ENCODE results near the gene RPA3. TPM values are rescaled to one million over a fixed set of nuclear protein-coding genes. Genes with fewer than 3 reads are reported as not detected.

The RPA3 gene
- total RNA-seq, 4 donors from 2014 or later, result 14.9 to 35.2 (median 18.4) TPM

DNA sequence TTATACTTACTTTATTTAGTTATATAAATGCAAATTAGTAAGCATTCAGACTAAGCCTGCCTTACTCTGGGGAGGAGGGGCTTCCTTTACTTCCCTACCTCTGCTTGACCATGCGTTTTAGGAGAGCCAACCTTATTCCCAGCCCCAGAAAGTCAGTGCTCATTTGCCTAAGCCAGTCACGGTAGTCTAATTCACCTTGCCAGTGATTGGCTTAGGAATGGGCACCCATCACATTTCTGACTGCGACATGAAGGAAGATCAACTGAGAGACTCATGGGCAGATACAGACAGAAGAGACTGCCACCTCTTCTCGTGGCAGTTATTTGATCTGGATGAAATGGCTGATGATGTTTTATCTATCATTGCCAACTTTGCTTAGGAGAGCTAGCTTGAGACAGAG, 29.5 kb downstream of the RPA3 start:
- H3K4me1 ChIP-seq, result peaks cover 15% of the 10 kb centered on the region
- no peaks in the 10 kb centered on the region for H3K9me3 ChIP-seq
- WGBS, result 92% methylated on average over 4 of the region's 4 CpGs
- H3K27me3 ChIP-seq, result no peaks in the 10 kb centered on the region
- H3K27ac ChIP-seq, result peak overlapping the region; percentile 38
- peak overlapping the region; percentile 3 for H3K4me3 ChIP-seq
- TF ChIP-seq CTCF (IDR thresholded peaks at IDR 0.05), result no peak
- no peak for TF ChIP-seq POLR2AphosphoS5 (IDR thresholded peaks at IDR 0.05)
- no peak for TF ChIP-seq EP300 (IDR thresholded peaks at IDR 0.05)
- TF ChIP-seq POLR2A (IDR thresholded peaks at IDR 0.05), result no peak
- no peaks in the 10 kb centered on the region for H3K36me3 ChIP-seq
- no peak for DNase-seq (ENCODE audit: low spot score in 2 of 2)

- 44% methylated on average over 6 of the region's 6 CpGs for WGBS
- Histone ChIP-seq H3K27ac (peak overlapping the region; percentile 38), H3K4me1 (peaks cover 15% of the 10 kb centered on the region), H3K27me3 (no peaks in the 10 kb centered on the region), H3K9me3 (no peaks in the 10 kb centered on the region), H3K36me3 (no peaks in the 10 kb centered on the region), H3K4me3 (peak overlapping the region; percentile 3)
- TF ChIP-seq EP300 (IDR thresholded peaks at IDR 0.05) (no peak), CTCF (IDR thresholded peaks at IDR 0.05) (no peak), POLR2AphosphoS5 (IDR thresholded peaks at IDR 0.05) (no peak), POLR2A (IDR thresholded peaks at IDR 0.05) (no peak)
- DNase-seq (ENCODE audit: low spot score in 2 of 2), result no peak
Observed at GRCh38 chr7:7688310-7688709, 30.1 kb downstream of the RPA3 start.

DNA sequence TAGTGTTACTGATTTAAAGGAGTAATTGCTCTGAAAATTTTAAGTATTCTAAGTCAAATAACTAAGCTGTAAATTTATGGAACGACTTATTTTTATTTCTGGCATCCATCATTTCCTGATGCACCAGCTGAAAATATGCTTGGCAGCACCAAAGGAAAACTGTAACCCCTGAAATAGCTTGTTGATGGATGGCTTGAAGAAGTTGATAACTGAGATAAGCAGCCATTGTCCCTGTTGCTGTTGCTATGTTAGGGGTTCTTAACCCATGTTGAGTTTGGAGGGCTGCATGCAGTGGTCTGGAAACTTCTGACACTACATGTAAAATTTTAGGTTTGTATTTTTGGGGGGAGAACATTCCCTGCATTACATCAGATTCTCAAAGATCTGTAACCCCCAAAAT, 30.6 kb downstream of the RPA3 start:
- TF ChIP-seq EP300 (IDR thresholded peaks at IDR 0.05) (no peak), CTCF (IDR thresholded peaks at IDR 0.05) (no peak), POLR2AphosphoS5 (IDR thresholded peaks at IDR 0.05) (no peak), POLR2A (IDR thresholded peaks at IDR 0.05) (no peak)
- no peak overlapping the region for H3K4me3 ChIP-seq
- DNase-seq (ENCODE audit: low spot score in 2 of 2), result no peak
- peaks cover 20% of the 10 kb centered on the region for H3K4me1 ChIP-seq
- H3K36me3 ChIP-seq, result no peaks in the 10 kb centered on the region
- no peaks in the 10 kb centered on the region for H3K27me3 ChIP-seq
- WGBS, result 7% methylated on average over 1 of the region's 1 CpG
- H3K9me3 ChIP-seq, result no peaks in the 10 kb centered on the region
- H3K27ac ChIP-seq, result peak overlapping the region; percentile 38

GRCh38 chr7:7686811-7687508, 31.4 kb downstream of the RPA3 start:
- Histone ChIP-seq H3K27me3 (no peaks in the 10 kb centered on the region), H3K9me3 (no peaks in the 10 kb centered on the region), H3K4me3 (no peak overlapping the region), H3K4me1 (peaks cover 29% of the 10 kb centered on the region), H3K27ac (no peak overlapping the region), H3K36me3 (no peaks in the 10 kb centered on the region)
- no peak for TF ChIP-seq CTCF (IDR thresholded peaks at IDR 0.05)
- no peak for TF ChIP-seq POLR2AphosphoS5 (IDR thresholded peaks at IDR 0.05)
- no peak for TF ChIP-seq EP300 (IDR thresholded peaks at IDR 0.05)
- no peak for DNase-seq (ENCODE audit: low spot score in 2 of 2)
- WGBS, result 78% methylated on average over 2 of the region's 2 CpGs

GRCh38 chr7:7682861-7683260, 35.5 kb downstream of the RPA3 start:
- TF ChIP-seq POLR2A (IDR thresholded peaks at IDR 0.05) (no peak), CTCF (IDR thresholded peaks at IDR 0.05) (no peak), POLR2AphosphoS5 (IDR thresholded peaks at IDR 0.05) (no peak), EP300 (IDR thresholded peaks at IDR 0.05) (no peak)
- H3K27me3 ChIP-seq, result no peaks in the 10 kb centered on the region
- no peak overlapping the region for H3K4me3 ChIP-seq
- 33% methylated on average over 5 of the region's 5 CpGs for WGBS
- H3K27ac ChIP-seq, result no peak overlapping the region
- no peak for DNase-seq (ENCODE audit: low spot score in 2 of 2)
- peaks cover 34% of the 10 kb centered on the region for H3K4me1 ChIP-seq
- no peaks in the 10 kb centered on the region for H3K36me3 ChIP-seq
- no peaks in the 10 kb centered on the region for H3K9me3 ChIP-seq
